ENCODE measurements around the gene TRAF3.
A peak's percentile ranks its signal among the peaks of the same experiment; 100 is the strongest.
"Not testable (repeated sequence)": the region's sequence is repeated elsewhere in the genome, so short reads cannot be mapped to it uniquely, and the experiment has no call there.

TRAF3 gene

DNA sequence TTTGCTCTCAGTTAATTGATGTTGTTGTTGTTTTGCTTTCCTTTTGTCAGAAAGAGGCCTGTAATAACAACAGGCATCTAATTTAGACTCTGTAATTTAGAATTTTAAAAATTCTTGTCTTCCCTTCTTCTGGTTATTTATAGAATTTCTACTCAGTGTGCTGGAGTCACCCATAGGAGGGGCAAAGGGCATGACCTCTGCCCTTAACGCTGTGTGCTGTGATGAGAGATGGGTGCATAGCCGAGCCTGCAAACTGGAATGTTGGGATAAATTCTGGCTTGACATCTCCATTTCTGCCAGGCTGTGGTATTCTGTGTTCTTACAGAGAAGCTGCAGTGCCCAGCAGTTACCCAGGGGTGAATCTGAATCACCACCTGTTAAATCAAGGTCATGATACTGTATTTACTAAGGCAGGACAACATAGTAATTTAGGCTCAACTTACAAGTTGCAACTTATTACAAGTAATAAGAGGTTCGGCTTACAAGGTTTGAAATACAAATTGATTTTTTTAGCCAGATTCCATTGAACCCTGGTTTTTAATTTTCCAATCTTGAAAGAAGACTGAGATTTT lies 53.3 kb downstream of the TRAF3 start:
- H3K4me1 Mint-ChIP-seq (ENCODE audit: low read depth), result peaks cover 25% of the 10 kb centered on the region
- no peak overlapping the region for H3K4me3 Mint-ChIP-seq
- no peaks in the 10 kb centered on the region for H3K9me3 Mint-ChIP-seq
- no peak overlapping the region for H3K27ac Mint-ChIP-seq
- no peak for DNase-seq (ENCODE audit: low spot score)
- H3K36me3 Mint-ChIP-seq (ENCODE audit: low read depth), result peaks cover 27% of the 10 kb centered on the region
- H3K27me3 Mint-ChIP-seq (ENCODE audit: low read depth), result no peaks in the 10 kb centered on the region

DNA sequence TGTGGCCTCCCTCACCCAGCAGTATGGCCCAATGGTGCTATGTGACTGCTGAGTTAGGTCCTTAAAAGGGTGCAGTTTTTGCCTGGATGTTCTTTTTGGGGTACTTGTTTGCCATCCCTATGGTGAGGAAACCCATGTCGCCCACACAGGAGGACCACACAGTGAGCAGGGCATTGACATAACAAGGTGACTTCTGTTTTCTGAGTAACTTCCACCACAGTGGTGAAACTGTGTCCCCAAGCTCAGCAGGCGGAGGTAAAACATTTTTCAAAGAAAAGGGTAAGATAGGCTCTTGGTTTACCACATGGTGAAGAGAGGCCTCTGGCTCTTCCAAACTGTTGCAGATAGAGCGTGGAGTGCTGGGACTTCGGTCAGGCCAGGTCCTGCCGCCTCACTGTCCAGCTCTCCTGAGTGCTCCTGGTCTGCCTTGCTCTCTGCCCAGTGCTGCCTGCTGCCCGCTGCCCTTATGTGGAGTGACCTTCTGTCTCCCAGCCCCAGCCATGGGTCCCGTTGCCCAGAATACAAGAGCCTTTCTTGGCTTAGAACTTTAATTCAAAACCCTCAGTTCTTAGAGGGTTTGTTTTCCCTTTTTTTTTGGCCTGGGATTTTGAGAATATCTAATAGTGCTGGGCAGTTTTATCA lies 54.0 kb downstream of the TRAF3 start:
- no peaks in the 10 kb centered on the region for H3K27me3 Mint-ChIP-seq (ENCODE audit: low read depth)
- peak overlapping the region; percentile 22 for H3K4me3 Mint-ChIP-seq
- H3K4me1 Mint-ChIP-seq (ENCODE audit: low read depth), result peaks cover 25% of the 10 kb centered on the region
- H3K9me3 Mint-ChIP-seq, result no peaks in the 10 kb centered on the region
- peaks cover 28% of the 10 kb centered on the region for H3K36me3 Mint-ChIP-seq (ENCODE audit: low read depth)
- DNase-seq (ENCODE audit: low spot score), result peak; percentile 45
- H3K27ac Mint-ChIP-seq, result peak overlapping the region; percentile 58

DNA sequence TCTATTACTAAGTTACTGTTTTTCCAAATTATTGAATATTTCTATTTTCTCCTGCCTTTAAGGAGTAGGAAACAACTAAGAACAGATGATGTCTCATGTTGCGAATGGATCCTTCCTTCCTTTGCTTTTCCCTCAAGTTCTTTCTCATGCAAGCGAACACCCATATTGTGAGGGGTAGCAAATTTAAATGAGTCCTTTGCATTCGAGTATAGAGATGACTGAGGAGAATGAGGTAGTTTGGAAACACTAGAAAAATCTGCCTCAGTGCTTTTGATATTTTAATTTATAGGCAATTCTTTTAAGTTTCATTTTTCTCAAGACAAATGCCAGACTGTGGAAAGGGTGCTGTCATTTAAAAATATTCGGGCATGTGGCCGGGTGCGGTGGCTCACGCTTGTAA lies 56.1 kb downstream of the TRAF3 start:
- Mint-ChIP-seq H3K9me3 (no peaks in the 10 kb centered on the region), H3K36me3 (ENCODE audit: low read depth) (peaks cover 24% of the 10 kb centered on the region), H3K27me3 (ENCODE audit: low read depth) (no peaks in the 10 kb centered on the region), H3K4me1 (ENCODE audit: low read depth) (peaks cover 25% of the 10 kb centered on the region), H3K4me3 (no peak overlapping the region), H3K27ac (no peak overlapping the region)
- no peak for DNase-seq (ENCODE audit: low spot score)

DNA sequence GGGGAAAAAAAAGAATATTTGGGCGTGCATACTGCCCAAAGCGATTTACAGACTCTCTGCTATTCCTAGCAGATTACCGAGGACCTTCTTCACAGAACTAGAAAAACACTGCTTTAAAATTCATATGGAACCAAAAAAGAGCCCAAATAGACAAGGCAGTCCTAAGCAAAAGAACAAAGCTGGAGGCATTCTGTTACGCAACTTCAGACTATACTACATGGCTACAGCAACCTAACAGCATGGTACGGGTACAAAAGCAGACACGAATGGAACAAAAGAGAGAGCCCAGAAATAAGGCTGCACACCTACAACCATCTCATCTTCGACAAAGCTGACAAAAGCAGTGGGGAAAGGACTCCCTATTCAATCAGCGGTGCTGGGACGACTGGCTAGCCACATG lies 56.7 kb downstream of the TRAF3 start:
- peaks cover 27% of the 10 kb centered on the region for H3K36me3 Mint-ChIP-seq (ENCODE audit: low read depth)
- no peaks in the 10 kb centered on the region for H3K9me3 Mint-ChIP-seq
- no peak overlapping the region for H3K4me3 Mint-ChIP-seq
- no peak for DNase-seq (ENCODE audit: low spot score)
- no peak overlapping the region for H3K27ac Mint-ChIP-seq
- peaks cover 24% of the 10 kb centered on the region for H3K4me1 Mint-ChIP-seq (ENCODE audit: low read depth)
- H3K27me3 Mint-ChIP-seq (ENCODE audit: low read depth), result no peaks in the 10 kb centered on the region

DNA sequence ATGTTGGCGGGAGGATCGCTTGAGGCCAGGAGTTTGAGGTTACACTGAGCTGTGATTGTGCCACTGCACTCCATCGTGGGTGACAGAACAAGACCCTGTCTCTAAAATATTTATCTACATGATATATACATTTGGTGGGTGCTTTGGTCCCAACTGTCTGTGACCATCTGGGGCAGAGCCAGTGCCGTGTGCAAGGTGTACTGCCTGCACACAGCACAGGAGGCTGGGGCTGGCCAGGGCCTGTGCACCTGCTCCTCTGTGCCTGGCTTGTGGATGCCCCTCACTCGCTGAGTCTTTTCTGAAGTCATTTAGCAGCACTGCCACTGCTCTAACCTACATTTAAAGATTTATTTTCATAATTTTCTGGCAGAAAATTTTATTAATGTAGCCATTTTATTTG lies 58.7 kb downstream of the TRAF3 start:
- H3K27ac Mint-ChIP-seq, result no peak overlapping the region
- no peaks in the 10 kb centered on the region for H3K27me3 Mint-ChIP-seq (ENCODE audit: low read depth)
- H3K36me3 Mint-ChIP-seq (ENCODE audit: low read depth), result peaks cover 24% of the 10 kb centered on the region
- H3K9me3 Mint-ChIP-seq, result no peaks in the 10 kb centered on the region
- H3K4me1 Mint-ChIP-seq (ENCODE audit: low read depth), result peaks cover 21% of the 10 kb centered on the region
- no peak for DNase-seq (ENCODE audit: low spot score)
- H3K4me3 Mint-ChIP-seq, result no peak overlapping the region

DNA sequence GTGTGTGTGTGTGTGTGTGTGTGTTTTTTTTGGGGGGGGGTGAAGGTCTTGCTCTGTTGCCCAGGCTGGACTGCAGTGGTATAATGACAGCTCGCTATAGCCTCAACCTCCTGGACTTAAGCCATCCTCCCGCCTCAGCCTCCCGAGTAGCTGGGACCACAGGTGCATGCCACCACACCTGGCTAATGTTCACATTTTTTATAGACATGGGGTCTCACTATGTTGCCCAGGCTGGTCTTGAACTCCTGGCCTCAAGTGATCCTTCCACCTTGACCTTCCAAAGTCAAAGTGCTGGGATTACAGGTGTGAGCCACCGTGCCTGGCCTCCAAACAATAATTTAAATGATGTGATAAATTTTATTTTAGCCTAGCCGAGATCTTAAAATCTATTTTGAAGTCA lies 59.9 kb downstream of the TRAF3 start:
- not testable (repeated sequence) for H3K4me3 Mint-ChIP-seq; H3K27ac Mint-ChIP-seq; H3K27me3 Mint-ChIP-seq (ENCODE audit: low read depth); H3K9me3 Mint-ChIP-seq; DNase-seq (ENCODE audit: low spot score)
- H3K4me1 Mint-ChIP-seq (ENCODE audit: low read depth), result peaks cover 14% of the 10 kb centered on the region
- H3K36me3 Mint-ChIP-seq (ENCODE audit: low read depth), result peaks cover 15% of the 10 kb centered on the region

DNA sequence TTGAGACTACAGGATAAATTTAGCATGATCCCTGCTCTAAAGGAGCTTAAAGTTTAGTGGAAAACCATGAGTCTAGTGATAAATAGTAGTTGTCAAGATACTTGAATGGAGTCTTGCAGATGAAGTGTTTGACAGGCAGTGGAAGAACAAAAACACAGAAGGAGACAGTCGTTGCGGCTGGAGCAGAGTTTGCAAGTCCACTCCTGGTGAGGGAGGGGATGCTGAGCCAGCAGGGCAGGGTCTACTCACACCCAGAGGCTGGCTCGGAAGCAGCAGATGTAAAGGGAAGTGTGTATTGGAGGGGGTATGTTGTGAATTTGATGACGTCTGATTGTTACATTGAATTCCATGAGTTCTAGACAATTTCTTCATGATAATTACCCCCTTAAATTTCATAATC lies 61.3 kb downstream of the TRAF3 start:
- Mint-ChIP-seq H3K36me3 (ENCODE audit: low read depth) (peaks cover 17% of the 10 kb centered on the region), H3K4me3 (no peak overlapping the region), H3K27ac (no peak overlapping the region), H3K4me1 (ENCODE audit: low read depth) (peaks cover 10% of the 10 kb centered on the region), H3K27me3 (ENCODE audit: low read depth) (no peaks in the 10 kb centered on the region), H3K9me3 (no peaks in the 10 kb centered on the region)
- no peak for DNase-seq (ENCODE audit: low spot score)

DNA sequence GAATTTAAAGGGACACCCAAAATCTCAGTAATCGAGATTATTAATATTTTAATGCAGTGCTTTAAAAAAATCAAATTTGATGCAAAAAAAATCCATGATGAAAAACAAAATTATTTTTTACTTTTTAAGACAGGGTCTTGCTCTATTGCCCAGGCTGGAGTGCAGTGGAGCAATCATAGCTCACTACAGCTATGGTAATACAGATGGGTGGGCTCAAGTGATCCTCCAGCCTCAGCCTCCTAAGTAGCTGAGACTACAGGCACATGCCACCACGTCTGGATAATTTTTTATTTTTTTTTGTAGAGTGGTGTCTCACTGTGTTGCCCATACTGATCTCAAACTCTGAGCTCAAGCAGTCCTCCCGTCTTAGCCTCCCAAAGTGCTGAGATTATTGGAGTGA lies 62.9 kb downstream of the TRAF3 start:
- no peaks in the 10 kb centered on the region for H3K9me3 Mint-ChIP-seq
- H3K27ac Mint-ChIP-seq, result no peak overlapping the region
- DNase-seq (ENCODE audit: low spot score), result no peak
- H3K36me3 Mint-ChIP-seq (ENCODE audit: low read depth), result peaks cover 8% of the 10 kb centered on the region
- no peaks in the 10 kb centered on the region for H3K27me3 Mint-ChIP-seq (ENCODE audit: low read depth)
- peaks cover 4% of the 10 kb centered on the region for H3K4me1 Mint-ChIP-seq (ENCODE audit: low read depth)
- no peak overlapping the region for H3K4me3 Mint-ChIP-seq

DNA sequence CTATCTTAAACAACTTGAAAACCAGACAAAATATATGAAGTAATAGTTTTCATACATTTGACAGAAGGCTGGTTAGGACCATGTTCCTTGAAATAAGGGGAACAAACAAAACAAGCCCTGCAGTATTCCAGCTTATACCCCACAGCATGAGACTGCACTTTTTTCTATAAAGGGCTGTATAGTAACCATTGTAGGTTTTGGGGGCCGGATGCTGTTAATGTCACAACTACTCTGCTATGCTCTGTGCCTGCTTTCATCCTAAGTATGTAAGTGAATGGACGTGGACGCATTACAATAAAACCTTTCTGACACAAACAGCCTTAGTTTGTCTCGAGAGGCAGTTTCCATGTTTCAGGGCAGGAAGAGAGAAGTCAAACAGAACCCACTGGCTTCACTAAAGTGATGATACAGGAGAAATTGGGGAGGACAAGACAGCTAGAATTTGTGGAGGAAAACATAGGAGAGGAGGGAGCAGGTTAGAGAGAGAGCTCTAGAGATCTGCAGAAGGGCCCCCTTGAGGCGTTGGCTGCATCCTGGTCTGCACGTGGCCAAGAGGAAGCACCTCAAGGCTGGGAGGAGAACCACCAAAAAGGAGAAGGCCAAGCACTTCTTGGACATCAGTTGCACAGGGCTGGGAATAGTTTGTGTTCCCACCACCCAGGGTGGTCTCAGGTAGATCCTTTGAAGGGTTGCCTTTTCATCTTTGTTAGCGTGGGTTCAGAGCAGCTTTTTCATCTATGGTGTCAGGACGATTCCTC lies 63.7 kb downstream of the TRAF3 start:
- Mint-ChIP-seq H3K9me3 (no peaks in the 10 kb centered on the region), H3K27ac (no peak overlapping the region), H3K4me3 (no peak overlapping the region), H3K36me3 (ENCODE audit: low read depth) (peaks cover 6% of the 10 kb centered on the region), H3K4me1 (ENCODE audit: low read depth) (peaks cover 1% of the 10 kb centered on the region), H3K27me3 (ENCODE audit: low read depth) (no peaks in the 10 kb centered on the region)
- no peak for DNase-seq (ENCODE audit: low spot score)

DNA sequence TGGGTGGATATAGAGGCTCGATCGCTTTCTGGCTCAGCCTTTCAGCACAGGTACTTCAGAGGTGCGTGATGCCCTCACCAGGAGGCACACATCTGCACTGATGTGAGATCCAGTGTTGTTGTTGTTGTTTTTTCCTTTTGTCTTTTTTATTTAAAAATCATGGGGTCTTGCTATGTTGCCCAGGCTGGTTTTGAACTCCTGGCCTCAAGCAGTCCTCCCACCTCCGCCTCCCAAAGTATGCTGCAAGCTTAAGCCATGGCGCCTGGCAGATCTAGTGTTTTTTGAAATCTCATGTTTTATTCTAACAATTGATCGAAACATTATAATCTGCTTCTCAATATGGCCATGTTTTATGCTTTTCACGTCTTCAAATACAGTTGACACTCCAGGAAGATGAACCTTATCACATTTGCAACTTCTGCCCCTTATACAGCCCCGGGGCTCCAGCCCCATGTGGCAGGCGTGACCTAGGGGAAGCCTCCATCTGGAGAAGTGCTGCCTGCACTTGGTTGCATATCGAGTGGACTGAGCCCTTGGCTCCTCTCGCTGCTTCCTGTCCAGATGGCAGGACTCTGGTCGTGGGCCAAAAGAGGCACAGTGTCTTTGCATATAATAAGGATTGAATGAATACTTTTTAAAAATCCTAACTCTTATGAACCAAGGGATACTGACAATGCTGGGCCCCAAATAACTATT lies 71.7 kb downstream of the TRAF3 start:
- H3K36me3 Mint-ChIP-seq (ENCODE audit: low read depth), result peaks cover 16% of the 10 kb centered on the region
- H3K4me1 Mint-ChIP-seq (ENCODE audit: low read depth), result peaks cover 12% of the 10 kb centered on the region
- H3K27me3 Mint-ChIP-seq (ENCODE audit: low read depth), result no peaks in the 10 kb centered on the region
- no peak for DNase-seq (ENCODE audit: low spot score)
- H3K4me3 Mint-ChIP-seq, result no peak overlapping the region
- H3K27ac Mint-ChIP-seq, result peak overlapping the region; percentile 28
- H3K9me3 Mint-ChIP-seq, result peaks cover 4% of the 10 kb centered on the region

DNA sequence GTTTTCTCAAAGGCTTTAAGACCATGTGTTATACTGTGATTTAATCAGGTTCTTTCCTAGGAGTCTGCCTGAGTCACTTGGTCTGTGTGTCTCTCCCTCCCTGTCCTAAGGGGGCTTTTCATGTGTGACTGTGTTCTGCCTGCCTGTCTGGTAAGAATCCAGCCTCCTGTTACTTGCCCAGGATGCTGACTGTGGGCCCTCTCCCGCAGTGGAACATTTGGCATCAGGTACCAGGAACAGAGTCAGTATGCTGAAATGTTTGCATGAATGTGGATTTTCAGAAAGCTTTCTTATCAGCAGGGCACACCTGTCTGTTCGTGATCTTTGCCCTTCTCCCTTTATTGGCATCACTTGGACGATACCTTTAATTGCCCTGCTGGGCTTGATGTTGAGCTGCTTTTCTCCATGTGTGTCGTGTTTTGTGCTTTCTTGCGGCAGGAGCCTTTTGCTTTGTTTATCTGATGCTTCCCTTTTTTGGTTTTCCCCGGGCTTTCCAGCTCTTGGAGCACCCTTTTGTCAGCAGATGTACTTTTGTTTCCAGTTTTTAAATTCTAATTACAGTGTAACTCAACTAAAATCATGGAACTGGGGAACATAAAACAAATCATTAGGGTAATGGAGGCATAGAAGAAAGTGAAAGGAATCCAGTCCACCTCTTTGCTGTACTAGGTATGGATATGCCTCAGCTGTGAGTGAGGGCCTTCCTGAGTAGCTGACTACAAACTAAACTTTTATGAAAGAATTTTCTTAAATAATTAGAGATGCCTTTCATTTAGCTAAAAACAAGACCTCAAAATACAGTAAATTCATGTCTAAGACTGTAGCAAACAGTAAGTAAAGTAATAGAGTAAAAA lies 72.5 kb downstream of the TRAF3 start:
- no peak for DNase-seq (ENCODE audit: low spot score)
- Mint-ChIP-seq H3K27me3 (ENCODE audit: low read depth) (no peaks in the 10 kb centered on the region), H3K9me3 (peaks cover 6% of the 10 kb centered on the region), H3K27ac (peak overlapping the region; percentile 64), H3K4me1 (ENCODE audit: low read depth) (peaks cover 14% of the 10 kb centered on the region), H3K36me3 (ENCODE audit: low read depth) (peaks cover 20% of the 10 kb centered on the region), H3K4me3 (no peak overlapping the region)

DNA sequence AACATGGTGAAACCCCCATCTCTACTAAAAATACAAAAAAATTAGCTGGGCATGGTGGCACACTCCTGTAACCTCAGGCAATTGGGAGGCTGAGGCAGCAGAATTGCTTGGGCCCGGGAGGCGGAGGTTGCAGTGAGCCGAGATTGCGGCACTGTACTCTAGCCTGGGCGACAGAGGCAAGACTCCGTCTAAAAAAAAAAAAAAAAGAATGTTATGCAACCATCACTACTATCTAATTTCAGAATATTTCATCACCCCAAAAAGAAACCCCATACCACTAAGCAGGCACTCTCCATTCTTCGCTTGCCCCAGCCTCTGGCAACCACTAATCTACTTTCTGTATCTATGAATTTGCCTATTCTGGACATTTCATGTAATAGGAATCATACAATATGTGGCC lies 76.4 kb downstream of the TRAF3 start:
- peaks cover 46% of the 10 kb centered on the region for H3K36me3 Mint-ChIP-seq (ENCODE audit: low read depth)
- peaks cover 17% of the 10 kb centered on the region for H3K9me3 Mint-ChIP-seq
- H3K4me1 Mint-ChIP-seq (ENCODE audit: low read depth), result peaks cover 18% of the 10 kb centered on the region
- H3K27ac Mint-ChIP-seq, result no peak overlapping the region
- no peak overlapping the region for H3K4me3 Mint-ChIP-seq
- DNase-seq (ENCODE audit: low spot score), result no peak
- no peaks in the 10 kb centered on the region for H3K27me3 Mint-ChIP-seq (ENCODE audit: low read depth)

DNA sequence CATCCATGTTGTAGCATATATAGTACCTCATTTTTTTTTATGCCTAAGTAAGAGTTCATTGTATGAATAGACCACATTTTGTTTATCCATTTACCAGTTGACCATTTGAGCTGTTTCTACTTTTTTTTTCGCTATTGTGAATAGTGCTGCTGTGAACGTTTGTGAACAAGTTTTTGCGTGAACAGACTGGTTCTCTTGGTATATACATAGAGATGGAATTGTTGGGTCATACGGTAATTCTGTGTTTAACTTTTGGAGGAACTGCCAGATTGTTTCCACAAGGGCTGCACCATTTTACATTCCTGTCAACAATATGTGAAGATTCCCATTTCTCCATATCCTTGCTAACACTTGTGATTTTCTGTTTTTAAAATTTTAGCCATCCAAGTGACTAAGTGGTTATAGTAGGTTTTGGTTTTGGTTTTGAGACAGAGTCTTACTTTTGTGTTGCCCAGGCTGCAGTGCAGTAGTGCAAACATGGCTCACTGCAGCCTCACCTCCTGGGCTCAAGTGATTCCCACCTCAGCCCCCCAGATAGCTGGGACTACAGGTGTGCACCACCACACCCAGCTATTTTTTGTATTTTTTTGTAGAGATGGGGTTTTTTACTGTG lies 76.9 kb downstream of the TRAF3 start:
- H3K4me1 Mint-ChIP-seq (ENCODE audit: low read depth), result peaks cover 14% of the 10 kb centered on the region
- H3K27me3 Mint-ChIP-seq (ENCODE audit: low read depth), result no peaks in the 10 kb centered on the region
- H3K9me3 Mint-ChIP-seq, result peaks cover 22% of the 10 kb centered on the region
- no peak for DNase-seq (ENCODE audit: low spot score)
- H3K4me3 Mint-ChIP-seq, result no peak overlapping the region
- H3K36me3 Mint-ChIP-seq (ENCODE audit: low read depth), result peaks cover 48% of the 10 kb centered on the region
- H3K27ac Mint-ChIP-seq, result no peak overlapping the region
